ENCODE results near the gene UGT2B17.

- TF ChIP-seq CTCF (IDR thresholded peaks at IDR 0.05; ENCODE audit: insufficient read depth, low read length, poor library complexity, severe bottlenecking) (no peak), EZH2phosphoT487 (conservative IDR thresholded peaks at IDR 0.05; ENCODE audit: low read length) (no peak)
Measured at GRCh38 chr4:68581383-68582338, 5.5 kb upstream of the UGT2B17 start.

Data from SU-DHL-6 (cell line).